IMR-90 (cell line): Measurements from ENCODE around the gene NCR2. TPM values are rescaled to one million over a fixed set of nuclear protein-coding genes. Genes with fewer than 3 reads are reported as not detected.

ENCODE experiments used
- ATAC-seq: fragments of 200-7000 bp; cut with Tn5 transposase; 2 replicates; pipeline ENCODE4 v1.9.1; 2020; ENCODE audit warnings: low read depth, mild to moderate bottlenecking, moderate library complexity
- BruUV-seq: library from RNA; stranded (reverse); fragments of 400-500 nt; replicated peaks from 2 replicates; lab custom pipeline; 2021; lab: Mats Ljungman, UMichigan
- CTCF ChIA-PET: fragments of 300-600 bp; formaldehyde crosslinking; extraction: SDS; loops from one replicate; lab custom pipeline; 2021; ENCODE audit warnings: antibody characterized with exemption; lab: Yijun Ruan, JAX
- POLR2A ChIA-PET: fragments of 300-600 bp; sonication (Branson Sonifier 250); formaldehyde crosslinking; loops from one replicate; lab custom pipeline; 2022; ENCODE audit warnings: antibody characterized with exemption; ENCODE audit not compliant: unreplicated experiment; lab: Charles Lee
- DNase-seq: peaks from one replicate; pipeline ENCODE4 v3.0.0; 2013
- H2AFZ ChIP-seq: replicated peaks from 2 replicates; pipeline ENCODE3; 2013; ENCODE audit warnings: low read length, mild to moderate bottlenecking; ENCODE audit not compliant: poor library complexity
- H2AK5ac ChIP-seq: 2 replicates; pipeline ENCODE4 v1.6.1; 2013; ENCODE audit warnings: low read depth, low read length, inconsistent platforms
- H2AK9ac ChIP-seq: replicated peaks from 2 replicates; pipeline ENCODE3; 2013; ENCODE audit warnings: mild to moderate bottlenecking, low read depth, low read length, moderate library complexity; ENCODE audit not compliant: poor library complexity
- H2BK120ac ChIP-seq: 2 replicates; pipeline ENCODE4 v1.6.1; 2013; ENCODE audit warnings: low read depth, low read length, inconsistent platforms
- H2BK15ac ChIP-seq: 3 replicates; pipeline ENCODE4 v1.6.1; 2013; ENCODE audit warnings: low read depth, low read length, inconsistent platforms
- H2BK20ac ChIP-seq: 2 replicates; pipeline ENCODE4 v1.6.1; 2013; ENCODE audit warnings: low read depth, mild to moderate bottlenecking, inconsistent platforms, low read length, moderate library complexity
- H2BK5ac ChIP-seq: 2 replicates; pipeline ENCODE4 v1.6.1; 2013; ENCODE audit warnings: mild to moderate bottlenecking, low read depth, low read length, inconsistent platforms; ENCODE audit not compliant: poor library complexity, severe bottlenecking
- H3K14ac ChIP-seq: replicated peaks from 2 replicates; pipeline ENCODE4 v1.6.1; 2013; ENCODE audit warnings: low read depth, low read length, inconsistent platforms
- H3K18ac ChIP-seq: 2 replicates; pipeline ENCODE4 v1.6.1; 2013; ENCODE audit warnings: low read depth, low read length, control low read depth
- H3K23ac ChIP-seq: 2 replicates; pipeline ENCODE4 v1.6.1; 2013; ENCODE audit warnings: low read depth, low read length, inconsistent platforms
- H3K27ac ChIP-seq: 2 replicates; pipeline ENCODE4 v1.5.1; 2013; ENCODE audit warnings: mild to moderate bottlenecking, control low read depth, low read length; ENCODE audit not compliant: insufficient read depth
- H3K27me3 ChIP-seq: 2 replicates; pipeline ENCODE4 v1.6.1; 2013; ENCODE audit warnings: low read length; ENCODE audit not compliant: control insufficient read depth, insufficient read depth
- H3K36me3 ChIP-seq: 2 replicates; pipeline ENCODE4 v1.6.1; 2013; ENCODE audit warnings: low read length, mixed read lengths; ENCODE audit not compliant: control insufficient read depth, insufficient read depth
- H3K4ac ChIP-seq: 2 replicates; pipeline ENCODE4 v1.6.1; 2013; ENCODE audit warnings: low read depth, low read length, inconsistent platforms
- H3K4me1 ChIP-seq: 2 replicates; pipeline ENCODE4 v1.6.1; 2013; ENCODE audit warnings: low read length, mixed read lengths; ENCODE audit not compliant: control insufficient read depth, insufficient read depth
- H3K4me2 ChIP-seq: 2 replicates; pipeline ENCODE4 v1.6.1; 2013; ENCODE audit warnings: low read depth, mild to moderate bottlenecking, control low read depth, low read length, moderate library complexity
- H3K4me3 ChIP-seq: 2 replicates; pipeline ENCODE4 v1.5.1; 2013; ENCODE audit warnings: low read depth, mild to moderate bottlenecking, control low read depth, low read length, moderate library complexity; ENCODE audit not compliant: insufficient read depth
- H3K56ac ChIP-seq: 2 replicates; pipeline ENCODE4 v1.6.1; 2013; ENCODE audit warnings: low read length, inconsistent platforms; ENCODE audit not compliant: insufficient read depth; ENCODE audit errors: extremely low read depth
- H3K79me1 ChIP-seq, 2 experiments: 2 replicates each; pipeline ENCODE4 v1.6.1; 2013; ENCODE audit warnings: low read length in 2 of 2, inconsistent platforms in 1 of 2, low read depth in 1 of 2
- H3K9ac ChIP-seq: 2 replicates; pipeline ENCODE4 v1.6.1; 2013; ENCODE audit warnings: low read depth, low read length, control low read depth
- H3K9me1 ChIP-seq: 2 replicates; pipeline ENCODE4 v1.6.1; 2013; ENCODE audit warnings: low read length, inconsistent platforms; ENCODE audit not compliant: insufficient read depth
- H3K9me3 ChIP-seq: 2 replicates; pipeline ENCODE4 v1.6.1; 2013; ENCODE audit warnings: low read length; ENCODE audit not compliant: control insufficient read depth, insufficient read depth
- H4K20me1 ChIP-seq: 2 replicates; pipeline ENCODE4 v1.6.1; 2013; ENCODE audit warnings: low read length, inconsistent platforms; ENCODE audit not compliant: insufficient read depth
- H4K5ac ChIP-seq: 2 replicates; pipeline ENCODE4 v1.6.1; 2013; ENCODE audit warnings: mild to moderate bottlenecking, low read depth, low read length, control low read depth
- H4K8ac ChIP-seq, 2 experiments: 2 replicates each; pipeline ENCODE4 v1.6.1; 2013; ENCODE audit warnings: low read depth in 2 of 2, low read length in 2 of 2, control low read depth in 1 of 2, inconsistent platforms in 1 of 2
- H4K91ac ChIP-seq: 2 replicates; pipeline ENCODE4 v1.6.1; 2013; ENCODE audit warnings: low read depth, low read length, inconsistent platforms; ENCODE audit not compliant: insufficient read depth
- CEBPB ChIP-seq: IDR thresholded peaks from 2 replicates; pipeline ENCODE4 v1.6.1; 2012; ENCODE audit warnings: low read depth, low read length, improper control_type of control experiment
- CHD1 ChIP-seq: IDR thresholded peaks from 2 replicates; pipeline ENCODE4 v1.6.1; 2012; ENCODE audit warnings: low read depth, low read length, improper control_type of control experiment
- MAFK ChIP-seq: IDR thresholded peaks from 2 replicates; pipeline ENCODE4 v1.6.1; 2012; ENCODE audit warnings: low read depth, low read length, improper control_type of control experiment
- MXI1 ChIP-seq: IDR thresholded peaks from 2 replicates; pipeline ENCODE4 v1.6.1; 2012; ENCODE audit warnings: low read depth, mild to moderate bottlenecking, low read length, moderate library complexity, borderline replicate concordance
- RAD21 ChIP-seq: IDR thresholded peaks from 2 replicates; pipeline ENCODE4 v1.6.1; 2012; ENCODE audit warnings: low read length, improper control_type of control experiment
- WGBS, 2 experiments: methylation state at CpG; one replicate each; pipeline versions ENCODE4 v1.1.5 to v1.1.7; 2013; ENCODE audit warnings: missing lambda C conversion rate in 2 of 2; ENCODE audit not compliant: insufficient read length in 1 of 2; ENCODE audit errors: extremely low coverage in 2 of 2; 5-methylcytosine and 5-hydroxymethylcytosine counted together
- dilution Hi-C: fragments of 300-500 bp; cut with HindIII; formaldehyde crosslinking; loops from one replicate; pipeline ENCODE4 v1.14.3; 2018; ENCODE audit warnings: low sequenced_read_pairs; ENCODE audit not compliant: unreplicated experiment
- in situ Hi-C: fragments of 300-500 bp; cut with MboI; formaldehyde crosslinking; loops from 3 replicates; pipeline ENCODE4 v1.14.3; 2019; ENCODE audit warnings: low sequenced_read_pairs, inconsistent platforms, mixed read lengths
- intact Hi-C: fragments of 100-400 bp; cut with micrococcal nuclease; formaldehyde crosslinking; loops from 2 replicates; pipeline ENCODE4 v1.10.0; 2022
- polyA plus RNA-seq, 3 experiments: library from polyadenylated mRNA; depleted of rRNA; stranded (reverse); fragments of >200 nt; gene quantifications; 2 replicates each; pipeline ENCODE4 v1.2.3, GENCODE V29; 2012; ENCODE audit warnings: low replicate concordance in 1 of 3
- total RNA-seq: library from RNA; depleted of rRNA; stranded (reverse); fragments of >200 nt; gene quantifications from 2 replicates; pipeline ENCODE4 v1.2.3, GENCODE V29; 2012

The NCR2 gene
- total and polyA plus RNA-seq, 2 of the 4 experiments (the other 2 are of a cell fraction), result not detected

- H3K4me1 ChIP-seq, result peaks cover 2% of the 10 kb centered on the region; the same call in 1 of the 2 replicates
- no peak overlapping the region for H2AK9ac ChIP-seq
- TF ChIP-seq MAFK (no peak), CEBPB (no peak), RAD21 (no peak), CHD1 (no peak), MXI1 (no peak)
- BruUV-seq, result no TSS peak
- no peak overlapping the region for H3K27ac ChIP-seq
- H2AK5ac ChIP-seq, result no peak overlapping the region
- H2BK20ac ChIP-seq, result no peak overlapping the region
- no peak overlapping the region for H4K8ac ChIP-seq
- H4K91ac ChIP-seq, result no peak overlapping the region
- WGBS, 2 experiments, result 13% methylated on average over 7 of the region's 46 CpGs; no CpG with 5 or more reads in 1 of the 2 experiments
- no peak overlapping the region for H3K18ac ChIP-seq
- ChIA-PET CTCF (interaction anchor here (0.9 kb wide), 1 partner anchor 162 kb away, joined by 4 read pairs; no protein-coding TSS in a partner anchor), POLR2A (no interaction called here)
- no peak overlapping the region for H3K56ac ChIP-seq
- no peaks in the 10 kb centered on the region; the same call in 1 of the 2 replicates for H3K9me3 ChIP-seq
- H3K4me2 ChIP-seq, result no peak overlapping the region
- no peak overlapping the region for H2BK120ac ChIP-seq
- DNase-seq (no peak), ATAC-seq (no peak)
- H3K36me3 ChIP-seq, result no peaks in the 10 kb centered on the region
- H3K4ac ChIP-seq, result no peak overlapping the region
- no peaks in the 10 kb centered on the region for H3K79me1 ChIP-seq
- H4K5ac ChIP-seq, result no peak overlapping the region
- H2AFZ ChIP-seq, result no peak overlapping the region
- intact Hi-C loops (no loop called here), in situ Hi-C loops (loop anchor here (5.0 kb wide), 1 partner anchor 217 kb away; no protein-coding TSS in a partner anchor), dilution Hi-C loops (no loop called here)
- no peak overlapping the region for H2BK5ac ChIP-seq
- H3K4me3 ChIP-seq, result no peak overlapping the region
- H4K20me1 ChIP-seq, result no peaks in the 10 kb centered on the region
- no peaks in the 10 kb centered on the region for H3K9me1 ChIP-seq
- peaks cover 79% of the 10 kb centered on the region for H3K27me3 ChIP-seq
- H2BK15ac ChIP-seq, result no peak overlapping the region
- H3K14ac ChIP-seq, result no peak overlapping the region
- no peak overlapping the region for H3K23ac ChIP-seq
- no peak overlapping the region for H3K9ac ChIP-seq
These were observed 39.5 kb downstream of the NCR2 start for GRCh38 chr6:41374618-41375590.
